Measurements from ENCODE around the gene UBE3D.
"Not testable (repeated sequence)": the region's sequence is repeated elsewhere in the genome, so short reads cannot be mapped to it uniquely, and the experiment has no call there.

DNA sequence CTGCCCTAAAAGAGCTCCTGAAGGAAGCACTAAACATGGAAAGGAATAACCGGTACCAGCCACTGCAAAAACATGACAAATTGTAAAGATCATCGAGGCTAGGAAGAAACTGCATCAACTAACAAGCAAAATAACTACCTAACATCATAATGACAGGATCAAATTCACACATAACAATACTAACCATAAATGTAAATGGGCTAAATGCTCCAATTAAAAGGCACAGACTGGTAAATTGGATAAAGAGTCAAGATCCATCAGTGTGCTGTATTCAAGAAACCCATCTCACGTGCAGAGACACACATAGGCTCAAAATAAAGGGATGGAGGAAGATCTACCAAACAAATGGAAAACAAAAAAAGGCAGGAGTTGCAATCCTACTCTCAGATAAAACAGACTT, 212.7 kb downstream of the UBE3D start:
- TF ChIP-seq, protein P1, sequence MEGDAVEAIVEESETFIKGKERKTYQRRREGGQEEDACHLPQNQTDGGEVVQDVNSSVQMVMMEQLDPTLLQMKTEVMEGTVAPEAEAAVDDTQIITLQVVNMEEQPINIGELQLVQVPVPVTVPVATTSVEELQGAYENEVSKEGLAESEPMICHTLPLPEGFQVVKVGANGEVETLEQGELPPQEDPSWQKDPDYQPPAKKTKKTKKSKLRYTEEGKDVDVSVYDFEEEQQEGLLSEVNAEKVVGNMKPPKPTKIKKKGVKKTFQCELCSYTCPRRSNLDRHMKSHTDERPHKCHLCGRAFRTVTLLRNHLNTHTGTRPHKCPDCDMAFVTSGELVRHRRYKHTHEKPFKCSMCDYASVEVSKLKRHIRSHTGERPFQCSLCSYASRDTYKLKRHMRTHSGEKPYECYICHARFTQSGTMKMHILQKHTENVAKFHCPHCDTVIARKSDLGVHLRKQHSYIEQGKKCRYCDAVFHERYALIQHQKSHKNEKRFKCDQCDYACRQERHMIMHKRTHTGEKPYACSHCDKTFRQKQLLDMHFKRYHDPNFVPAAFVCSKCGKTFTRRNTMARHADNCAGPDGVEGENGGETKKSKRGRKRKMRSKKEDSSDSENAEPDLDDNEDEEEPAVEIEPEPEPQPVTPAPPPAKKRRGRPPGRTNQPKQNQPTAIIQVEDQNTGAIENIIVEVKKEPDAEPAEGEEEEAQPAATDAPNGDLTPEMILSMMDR (IDR thresholded peaks at IDR 0.05; ENCODE audit: insufficient read depth, low read length, poor library complexity, severe bottlenecking) = not testable (repeated sequence)
- not testable (repeated sequence) for TF ChIP-seq EZH2phosphoT487 (conservative IDR thresholded peaks at IDR 0.05; ENCODE audit: low read length)
